ENCODE data around the gene ATF1.
"Not testable (repeated sequence)": the region's sequence is repeated elsewhere in the genome, so short reads cannot be mapped to it uniquely, and the experiment has no call there.

Gene ATF1

DNA sequence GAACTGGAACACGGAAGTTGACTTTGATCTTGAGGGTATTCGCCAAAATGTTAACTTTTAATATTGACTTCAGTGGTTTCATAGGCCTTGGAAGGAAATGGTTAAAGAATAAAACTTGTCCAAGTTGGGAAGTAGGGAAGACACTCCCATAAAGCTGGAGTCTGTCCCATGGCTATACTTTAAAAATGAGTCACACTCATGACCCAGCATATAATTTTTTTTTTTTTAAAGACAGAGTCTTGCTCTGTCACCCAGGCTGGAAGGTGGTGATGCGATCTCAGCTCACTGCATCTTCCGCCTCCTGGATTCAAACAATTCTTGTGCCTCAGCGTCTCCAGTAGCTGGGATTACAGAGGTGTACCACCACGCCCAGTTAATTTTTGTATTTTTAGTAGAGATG lies 98.4 kb downstream of the ATF1 start:
- no peak overlapping the region for H3K4me3 ChIP-seq (ENCODE audit: low read length)
- H3K9ac ChIP-seq (ENCODE audit: low read length): no peak overlapping the region
- TF ChIP-seq, protein P1, sequence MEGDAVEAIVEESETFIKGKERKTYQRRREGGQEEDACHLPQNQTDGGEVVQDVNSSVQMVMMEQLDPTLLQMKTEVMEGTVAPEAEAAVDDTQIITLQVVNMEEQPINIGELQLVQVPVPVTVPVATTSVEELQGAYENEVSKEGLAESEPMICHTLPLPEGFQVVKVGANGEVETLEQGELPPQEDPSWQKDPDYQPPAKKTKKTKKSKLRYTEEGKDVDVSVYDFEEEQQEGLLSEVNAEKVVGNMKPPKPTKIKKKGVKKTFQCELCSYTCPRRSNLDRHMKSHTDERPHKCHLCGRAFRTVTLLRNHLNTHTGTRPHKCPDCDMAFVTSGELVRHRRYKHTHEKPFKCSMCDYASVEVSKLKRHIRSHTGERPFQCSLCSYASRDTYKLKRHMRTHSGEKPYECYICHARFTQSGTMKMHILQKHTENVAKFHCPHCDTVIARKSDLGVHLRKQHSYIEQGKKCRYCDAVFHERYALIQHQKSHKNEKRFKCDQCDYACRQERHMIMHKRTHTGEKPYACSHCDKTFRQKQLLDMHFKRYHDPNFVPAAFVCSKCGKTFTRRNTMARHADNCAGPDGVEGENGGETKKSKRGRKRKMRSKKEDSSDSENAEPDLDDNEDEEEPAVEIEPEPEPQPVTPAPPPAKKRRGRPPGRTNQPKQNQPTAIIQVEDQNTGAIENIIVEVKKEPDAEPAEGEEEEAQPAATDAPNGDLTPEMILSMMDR (IDR thresholded peaks at IDR 0.05; ENCODE audit: low read depth, low read length): no peak
- TF ChIP-seq EZH2phosphoT487 (IDR thresholded peaks at IDR 0.05; ENCODE audit: low read depth): no peak
- H4K20me1 ChIP-seq (ENCODE audit: insufficient read depth, low read length): no peaks in the 10 kb centered on the region
- H3K9me3 ChIP-seq (ENCODE audit: insufficient read depth, low read length): no peaks in the 10 kb centered on the region; the same call in 1 of the 2 replicates
- H3K79me2 ChIP-seq (ENCODE audit: low read length): no peaks in the 10 kb centered on the region
- H2AFZ ChIP-seq (ENCODE audit: low read depth, low read length): no peak overlapping the region; the same call in 1 of the 2 replicates
- H3K4me2 ChIP-seq (ENCODE audit: low read length): peak overlapping the region; percentile 36
- no peaks in the 10 kb centered on the region for H3K27me3 ChIP-seq (ENCODE audit: low read depth, low read length)
- no peak overlapping the region for H3K27ac ChIP-seq (ENCODE audit: low read length)
- peaks cover 8% of the 10 kb centered on the region for H3K4me1 ChIP-seq (ENCODE audit: low read length)
- peaks cover 3% of the 10 kb centered on the region for H3K36me3 ChIP-seq (replicated peaks; ENCODE audit: low read depth, low read length)

DNA sequence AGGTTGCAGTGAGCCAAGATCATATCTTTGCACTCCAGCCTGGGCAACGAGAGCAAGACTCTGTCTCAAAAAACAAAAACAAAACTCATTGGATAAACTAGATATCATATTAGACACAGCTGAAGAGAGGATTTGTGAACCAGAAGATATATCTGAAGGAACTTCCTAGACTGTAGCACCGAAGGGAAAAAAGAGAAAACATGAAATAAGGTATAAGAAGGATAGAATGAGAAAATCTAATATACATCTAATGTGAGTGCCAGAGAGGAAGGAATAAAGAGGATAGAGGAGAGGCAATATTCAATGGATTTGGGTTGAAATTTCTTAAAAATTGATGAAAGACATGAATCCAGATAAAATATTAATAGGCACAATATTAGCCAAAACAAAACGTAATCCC lies 101.4 kb downstream of the ATF1 start:
- Histone ChIP-seq H3K27me3 (ENCODE audit: low read depth, low read length) (no peaks in the 10 kb centered on the region), H3K4me1 (ENCODE audit: low read length) (peaks cover 8% of the 10 kb centered on the region), H2AFZ (ENCODE audit: low read depth, low read length) (no peak overlapping the region), H3K9ac (ENCODE audit: low read length) (no peak overlapping the region), H3K4me3 (ENCODE audit: low read length) (no peak overlapping the region), H3K27ac (ENCODE audit: low read length) (no peak overlapping the region), H3K79me2 (ENCODE audit: low read length) (no peaks in the 10 kb centered on the region), H3K9me3 (ENCODE audit: insufficient read depth, low read length) (no peaks in the 10 kb centered on the region; the same call in 1 of the 2 replicates), H3K36me3 (replicated peaks; ENCODE audit: low read depth, low read length) (peaks cover 3% of the 10 kb centered on the region), H4K20me1 (ENCODE audit: insufficient read depth, low read length) (no peaks in the 10 kb centered on the region), H3K4me2 (ENCODE audit: low read length) (no peak overlapping the region)
- TF ChIP-seq, protein P1 (IDR thresholded peaks at IDR 0.05; ENCODE audit: low read depth, low read length): no peak
- TF ChIP-seq EZH2phosphoT487 (IDR thresholded peaks at IDR 0.05; ENCODE audit: low read depth): no peak

DNA sequence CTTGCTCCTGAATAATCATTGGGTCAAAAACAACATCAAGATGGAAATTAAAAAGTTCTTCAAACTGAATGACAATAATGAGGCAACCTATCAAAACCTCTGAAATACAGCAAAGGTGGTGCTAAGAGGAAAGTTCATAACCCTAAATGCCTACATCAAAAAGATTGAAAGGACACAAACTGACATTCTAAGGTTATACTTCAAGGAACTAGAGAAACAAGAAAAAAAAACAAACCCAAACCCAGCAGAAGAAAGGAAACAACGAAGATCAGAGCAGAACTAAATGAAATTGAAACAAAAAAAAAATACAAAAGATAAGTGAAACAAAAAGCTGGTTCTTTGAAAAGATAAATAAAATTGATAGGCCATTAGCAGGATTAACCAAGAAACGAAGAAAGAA lies 105.0 kb downstream of the ATF1 start:
- not testable (repeated sequence) for H4K20me1 ChIP-seq (ENCODE audit: insufficient read depth, low read length); H3K27ac ChIP-seq (ENCODE audit: low read length); H3K36me3 ChIP-seq (replicated peaks; ENCODE audit: low read depth, low read length); H3K9ac ChIP-seq (ENCODE audit: low read length); H3K4me2 ChIP-seq (ENCODE audit: low read length); H3K9me3 ChIP-seq (ENCODE audit: insufficient read depth, low read length); H3K27me3 ChIP-seq (ENCODE audit: low read depth, low read length); H3K4me1 ChIP-seq (ENCODE audit: low read length); H2AFZ ChIP-seq (ENCODE audit: low read depth, low read length); H3K4me3 ChIP-seq (ENCODE audit: low read length); H3K79me2 ChIP-seq (ENCODE audit: low read length)
